Adipose tissue (tissue), 3 donors: Measurements from ENCODE around the gene TBC1D14. TPM values are rescaled to one million over a fixed set of nuclear protein-coding genes. Genes with fewer than 3 reads are reported as not detected.

ENCODE experiments used
- H3K27ac ChIP-seq: one replicate; pipeline ENCODE4 v1.5.1; 2013; ENCODE audit warnings: low read depth, low read length
- WGBS, 3 donors: extraction: QIAGEN DNeasy Blood & Tissue Kit; methylation state at CpG; one replicate each; pipeline ENCODE4 v1.1.7; 2013; 5-methylcytosine and 5-hydroxymethylcytosine counted together
- polyA plus RNA-seq, 3 donors: library from polyadenylated mRNA; stranded (reverse); fragments of 200-250 nt; gene quantifications; one replicate each; pipeline ENCODE4 v1.2.3, GENCODE V29; 2013
- donor health status: healthy with polysubstance abuse.
- donor health status: Bipolar disorder and iron deficiency.
- donor health status: healthy.

TBC1D14 gene, protein sequence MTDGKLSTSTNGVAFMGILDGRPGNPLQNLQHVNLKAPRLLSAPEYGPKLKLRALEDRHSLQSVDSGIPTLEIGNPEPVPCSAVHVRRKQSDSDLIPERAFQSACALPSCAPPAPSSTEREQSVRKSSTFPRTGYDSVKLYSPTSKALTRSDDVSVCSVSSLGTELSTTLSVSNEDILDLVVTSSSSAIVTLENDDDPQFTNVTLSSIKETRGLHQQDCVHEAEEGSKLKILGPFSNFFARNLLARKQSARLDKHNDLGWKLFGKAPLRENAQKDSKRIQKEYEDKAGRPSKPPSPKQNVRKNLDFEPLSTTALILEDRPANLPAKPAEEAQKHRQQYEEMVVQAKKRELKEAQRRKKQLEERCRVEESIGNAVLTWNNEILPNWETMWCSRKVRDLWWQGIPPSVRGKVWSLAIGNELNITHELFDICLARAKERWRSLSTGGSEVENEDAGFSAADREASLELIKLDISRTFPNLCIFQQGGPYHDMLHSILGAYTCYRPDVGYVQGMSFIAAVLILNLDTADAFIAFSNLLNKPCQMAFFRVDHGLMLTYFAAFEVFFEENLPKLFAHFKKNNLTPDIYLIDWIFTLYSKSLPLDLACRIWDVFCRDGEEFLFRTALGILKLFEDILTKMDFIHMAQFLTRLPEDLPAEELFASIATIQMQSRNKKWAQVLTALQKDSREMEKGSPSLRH
- polyA plus RNA-seq: 10 to 100 TPM; 12.2 to 22.9 (median 22.9) TPM

DNA sequence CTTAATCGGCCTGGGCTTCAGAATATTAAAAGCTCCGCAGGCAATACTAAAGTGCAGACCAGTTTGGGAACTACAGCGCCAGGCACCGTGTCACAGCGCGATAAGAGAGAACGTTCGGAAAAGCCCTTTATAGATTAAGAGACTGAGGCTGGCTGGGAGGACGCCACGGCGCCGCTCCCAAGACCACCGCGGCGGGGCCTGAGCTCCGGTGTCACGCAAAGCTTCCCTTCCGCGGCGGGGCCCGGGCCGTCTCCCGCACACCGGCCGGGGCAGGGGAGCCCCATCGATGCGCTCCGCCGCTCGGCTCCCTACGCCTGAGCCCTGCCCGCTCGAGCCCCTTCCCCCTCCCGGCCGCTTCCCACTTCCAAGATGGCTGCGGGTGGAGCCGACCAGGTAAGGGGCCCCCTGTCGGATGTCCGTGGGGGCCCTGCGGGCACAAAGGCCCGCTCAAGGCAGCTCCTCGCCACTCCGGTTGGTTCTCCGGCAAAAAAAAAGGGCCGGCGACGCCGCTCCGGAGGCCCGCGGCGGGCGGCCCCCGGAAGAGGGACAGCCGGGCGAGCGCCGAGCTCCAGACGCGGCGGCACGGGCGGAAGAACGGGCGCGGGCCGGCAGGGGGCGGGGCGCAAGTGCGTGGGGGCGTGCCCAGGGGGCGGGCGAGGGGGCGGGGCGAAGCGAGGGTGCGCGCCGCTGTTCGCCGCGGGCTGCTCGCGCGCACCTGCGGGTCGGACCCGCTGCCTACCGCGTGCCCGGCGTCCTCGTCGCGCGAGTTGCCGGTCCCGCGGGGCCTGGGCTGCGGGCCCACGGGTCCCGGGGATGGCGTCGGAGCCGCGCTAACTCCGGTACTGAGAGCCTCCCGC, at the start of gene TBC1D14:
TSS of gene TBC1D14 (plus strand) at position 714 of the 857 bp plus-strand sequence. CDS start 13,564 bp downstream, outside the sequence.
- peak within 1 kb of the TSS; percentile 90 for H3K27ac ChIP-seq

DNA sequence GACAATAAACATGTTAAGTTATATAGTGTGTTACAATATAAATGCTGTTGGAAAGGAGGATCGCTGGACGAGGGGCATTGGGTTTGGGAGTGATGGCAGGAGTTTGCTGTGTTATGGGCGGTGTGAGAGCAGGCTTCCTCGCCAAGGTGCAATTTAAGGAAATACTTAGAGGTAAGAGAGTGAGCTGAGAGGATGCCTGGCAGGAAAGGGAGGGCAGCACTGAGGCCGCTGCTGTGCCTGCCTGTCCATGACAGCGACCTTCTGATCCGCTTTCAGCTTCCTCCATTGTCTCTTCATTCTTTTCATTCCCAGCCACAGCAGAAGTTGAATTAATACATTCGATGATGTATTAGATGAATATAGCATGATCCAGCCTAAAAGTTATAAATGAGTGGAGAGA, 41.2 kb upstream of the TBC1D14 start:
- WGBS, 3 donors: 92 to 97% (median 96%) methylated on average over 8 of the region's 8 CpGs

More for the DNA sequence above, at the start of gene TBC1D14:
- 0% methylated on average over 74 to 108 of the region's 108 CpGs for WGBS, 3 donors

DNA sequence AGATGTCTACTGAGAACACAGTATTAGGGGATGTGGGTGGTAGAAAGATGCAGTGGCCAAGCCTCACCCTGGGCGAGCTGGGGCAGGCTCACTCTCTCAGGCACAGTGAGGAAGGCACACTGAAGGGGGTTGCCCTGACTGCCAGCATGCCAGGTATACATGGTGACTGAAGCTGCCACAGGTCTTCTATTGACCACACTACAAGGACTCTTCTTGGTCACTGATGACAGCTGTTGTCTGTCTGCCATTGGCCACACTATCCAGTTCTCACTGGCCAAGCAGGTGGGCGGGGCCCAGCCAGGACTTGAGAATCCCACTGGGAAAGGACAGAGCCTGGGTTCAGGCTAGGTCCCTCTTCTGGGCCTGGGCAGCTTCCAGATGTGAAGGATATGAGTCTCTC, 39.7 kb upstream of the TBC1D14 start:
- WGBS, 3 donors: 87 to 95% (median 88%) methylated on average over 2 of the region's 2 CpGs

More for the DNA sequence above, 41.2 kb upstream of the TBC1D14 start:
- no peak overlapping the region for H3K27ac ChIP-seq

DNA sequence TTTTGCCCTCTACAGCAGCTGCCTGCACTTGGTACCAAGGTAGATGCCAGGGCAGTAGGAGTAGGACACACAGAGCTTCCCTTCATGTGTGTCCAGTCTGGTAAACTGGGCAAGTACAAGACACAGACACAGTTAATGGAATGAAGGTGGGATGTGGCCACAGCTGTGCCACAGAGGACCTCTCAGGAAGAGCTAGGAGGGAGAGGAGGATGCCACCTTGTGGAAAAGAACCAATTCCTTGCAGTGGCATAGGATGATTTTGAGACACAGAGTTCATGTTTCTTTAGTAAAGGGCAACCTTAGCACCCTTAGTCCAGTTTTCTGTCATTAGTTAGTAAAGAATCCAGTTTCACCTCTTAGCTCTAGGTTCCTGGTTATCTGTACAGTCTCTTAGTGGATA, 36.3 kb upstream of the TBC1D14 start:
- H3K27ac ChIP-seq: no peak overlapping the region

More for the DNA sequence above, 39.7 kb upstream of the TBC1D14 start:
- no peak overlapping the region for H3K27ac ChIP-seq

DNA sequence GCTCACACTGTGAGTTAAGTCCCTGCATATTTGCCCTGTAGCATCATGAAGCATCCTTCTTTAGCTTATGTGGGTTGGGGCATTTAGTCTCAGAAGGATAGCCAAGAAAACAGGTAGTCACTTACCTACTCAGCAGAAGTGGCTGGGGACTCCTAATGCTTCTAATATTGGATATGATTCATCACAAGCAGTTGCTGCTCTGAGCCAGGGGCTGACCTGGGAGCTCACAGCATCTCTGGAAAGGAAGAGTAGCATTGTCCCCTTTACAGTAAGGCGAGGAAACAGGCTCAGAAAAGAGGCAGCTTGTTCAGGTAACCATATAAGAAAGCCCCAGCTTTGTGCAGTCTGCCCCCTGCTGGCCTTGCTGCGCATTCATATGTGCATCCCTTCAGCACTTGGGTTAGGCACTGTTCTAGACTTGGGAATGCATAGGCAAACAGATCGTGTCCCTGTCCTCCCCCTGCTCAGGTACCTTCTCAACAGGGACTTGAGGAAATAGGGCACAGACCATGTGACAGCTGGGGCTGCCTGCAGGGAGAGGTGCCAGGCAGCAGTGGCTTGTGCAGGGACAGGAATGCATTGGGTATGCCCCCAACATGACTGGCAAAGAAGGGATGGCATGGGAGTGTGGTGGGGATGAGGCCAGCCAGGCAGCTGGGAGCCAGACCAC, 35.7 kb upstream of the TBC1D14 start:
- WGBS, 3 donors: 51 to 66% (median 57%) methylated on average over 3 of the region's 3 CpGs
- H3K27ac ChIP-seq: no peak overlapping the region

DNA sequence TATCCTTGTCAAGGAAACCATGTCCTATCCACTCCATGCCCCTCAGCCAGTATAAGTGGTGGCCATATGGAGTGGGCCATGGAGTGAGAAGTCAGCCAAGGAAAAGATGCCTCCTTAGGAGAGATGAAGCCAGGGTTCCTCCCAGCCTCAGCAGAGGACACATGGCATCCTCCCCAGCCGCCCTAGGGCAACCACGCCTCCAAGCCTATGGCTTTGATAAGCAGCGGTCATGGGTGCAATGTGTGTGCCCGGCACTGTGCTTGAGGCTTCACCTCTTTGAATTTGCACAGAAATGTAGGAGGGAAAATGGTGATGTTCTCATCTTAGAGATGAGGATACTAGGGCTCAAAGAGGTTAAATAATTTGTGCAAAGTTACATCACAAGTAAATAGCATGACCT, 34.6 kb upstream of the TBC1D14 start:
- 94% methylated on average over 4 of the region's 4 CpGs for WGBS, 3 donors
- H3K27ac ChIP-seq: no peak overlapping the region

DNA sequence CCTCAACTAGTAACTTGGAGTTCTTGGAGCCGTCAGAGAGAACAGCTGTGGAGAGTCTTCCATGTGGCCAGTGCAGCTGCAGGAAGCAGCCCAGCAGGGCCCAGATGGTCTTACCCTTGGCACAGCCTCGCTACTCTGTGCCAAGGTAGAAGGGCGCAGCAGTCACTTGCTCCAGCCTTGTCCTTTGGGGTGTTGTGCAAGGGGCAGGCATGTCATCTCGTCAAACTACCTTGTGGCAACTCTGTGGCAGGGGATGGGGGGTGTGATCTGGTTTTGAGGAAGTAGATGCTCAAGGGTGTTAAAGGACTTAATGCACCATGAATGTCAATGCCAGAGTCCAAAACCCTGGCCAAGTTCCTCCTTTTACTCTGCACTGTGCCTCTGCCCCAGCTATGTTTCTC, 34.2 kb upstream of the TBC1D14 start:
- 42 to 76% (median 45%) methylated on average over 4 of the region's 4 CpGs for WGBS, 3 donors
- no peak overlapping the region for H3K27ac ChIP-seq

DNA sequence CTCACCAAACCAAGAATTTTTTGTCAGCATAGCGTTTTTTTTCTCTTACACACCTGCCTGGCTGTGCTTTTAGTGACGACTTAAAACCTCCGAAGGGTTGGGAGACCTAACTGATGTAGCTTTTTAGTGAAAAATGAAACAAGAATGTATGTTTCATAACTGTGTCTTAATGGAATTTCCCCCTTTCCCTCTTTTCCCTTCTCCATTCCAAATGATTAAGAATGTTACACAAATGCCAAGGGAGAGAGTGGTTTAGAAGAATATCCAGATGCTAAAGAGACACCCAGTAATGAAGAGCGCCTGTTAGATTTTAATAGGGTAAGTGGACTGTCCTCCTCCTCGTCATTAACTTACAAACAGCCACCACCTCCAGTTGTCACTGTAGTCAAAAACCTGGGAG, 33.2 kb upstream of the TBC1D14 start:
- H3K27ac ChIP-seq: no peak overlapping the region
- 79 to 88% (median 81%) methylated on average over 5 of the region's 5 CpGs for WGBS, 3 donors

DNA sequence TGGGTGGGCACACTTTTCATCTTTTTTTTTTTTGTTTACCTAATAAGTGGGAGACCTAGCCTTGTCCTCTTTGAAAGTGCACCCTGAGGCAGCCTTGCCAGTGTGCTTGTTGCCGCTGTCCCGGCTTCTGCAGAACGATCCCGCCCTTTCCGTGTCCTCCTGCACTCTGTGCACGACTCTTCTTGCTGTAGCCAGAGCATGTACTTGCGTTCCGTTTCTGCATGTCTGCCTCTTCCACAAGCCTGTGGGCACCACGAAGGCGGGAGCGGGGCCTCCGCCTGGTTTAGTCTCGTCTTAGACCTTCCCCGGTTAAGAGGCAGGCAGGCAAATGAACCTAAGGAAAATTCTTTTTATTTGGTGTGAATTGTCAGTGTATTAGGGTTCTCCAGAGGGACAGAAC, 32.6 kb upstream of the TBC1D14 start:
- no peak overlapping the region for H3K27ac ChIP-seq
- 95 to 96% (median 96%) methylated on average over 14 of the region's 14 CpGs for WGBS, 3 donors

DNA sequence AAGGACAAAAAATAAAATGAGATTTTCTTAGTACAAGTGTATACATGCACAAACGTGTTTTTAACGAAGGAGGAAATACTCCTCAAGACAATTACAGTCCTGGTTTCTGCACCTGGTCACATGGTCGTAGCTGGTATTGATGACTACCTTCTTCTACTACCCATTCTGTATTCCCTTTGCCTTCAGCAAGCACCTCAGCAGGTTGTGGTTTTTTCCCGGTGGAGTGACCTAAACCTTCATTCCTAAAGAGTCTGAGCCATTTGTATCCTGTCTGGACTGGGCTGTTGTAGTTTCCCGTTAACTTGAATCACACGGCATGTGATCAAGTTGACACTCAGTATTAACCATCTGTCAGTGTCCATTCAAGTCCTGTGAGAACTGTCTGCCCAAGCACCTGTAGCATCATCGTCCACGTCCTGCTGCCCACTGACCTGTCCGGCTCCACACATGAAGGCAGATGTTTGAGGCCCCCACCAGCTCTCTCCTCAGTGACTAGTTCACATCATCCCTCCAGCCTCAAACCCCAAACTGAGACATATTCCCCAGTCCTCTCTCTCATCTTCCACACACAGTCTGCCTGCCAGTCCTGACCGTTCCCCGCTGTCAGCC, 31.1 kb upstream of the TBC1D14 start:
- no peak overlapping the region for H3K27ac ChIP-seq
- WGBS, 3 donors: 76 to 81% (median 76%) methylated on average over 11 of the region's 11 CpGs

DNA sequence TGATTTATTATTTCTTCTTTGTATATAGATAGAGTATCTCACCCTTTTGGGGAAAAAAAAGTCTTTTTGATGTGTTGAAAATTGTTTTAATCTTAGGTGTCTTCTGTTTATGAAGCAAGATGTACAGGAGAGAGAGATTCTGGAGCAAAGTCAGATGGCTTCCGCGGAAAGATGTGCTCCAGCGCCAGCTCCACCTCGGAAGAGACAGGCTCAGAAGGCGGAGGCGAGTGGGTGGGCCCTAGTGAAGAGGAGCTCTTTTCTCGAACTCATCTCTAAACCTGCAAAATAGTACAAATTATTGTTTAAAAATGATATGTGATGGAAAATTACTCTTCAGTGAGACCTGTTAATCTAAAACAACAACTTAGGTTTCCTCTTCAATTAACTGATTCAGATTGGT, 28.9 kb upstream of the TBC1D14 start:
- WGBS, 3 donors: 92 to 94% (median 92%) methylated on average over 7 of the region's 7 CpGs
- no peak overlapping the region for H3K27ac ChIP-seq

DNA sequence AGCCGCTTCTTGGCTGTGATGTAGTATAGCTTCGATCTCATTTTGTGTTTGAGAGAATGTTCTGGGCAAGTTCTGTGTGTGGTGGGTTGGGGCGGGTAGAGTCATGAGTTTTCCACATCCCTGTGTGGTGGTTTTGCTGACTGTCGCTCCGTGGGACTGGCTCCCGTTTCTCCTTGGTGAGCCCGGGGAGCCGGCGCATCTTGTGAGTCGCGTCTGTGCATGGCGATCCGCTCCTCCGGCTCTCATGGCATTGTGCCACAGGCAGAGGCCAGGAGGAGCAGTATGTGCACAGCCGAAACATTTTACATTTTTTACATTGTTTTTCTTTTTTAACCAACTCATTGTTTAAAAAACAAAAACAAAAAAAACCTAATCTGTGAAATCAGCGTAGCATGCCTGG, 27.7 kb upstream of the TBC1D14 start:
- WGBS, 3 donors: 87 to 90% (median 90%) methylated on average over 16 of the region's 16 CpGs
- no peak overlapping the region for H3K27ac ChIP-seq

DNA sequence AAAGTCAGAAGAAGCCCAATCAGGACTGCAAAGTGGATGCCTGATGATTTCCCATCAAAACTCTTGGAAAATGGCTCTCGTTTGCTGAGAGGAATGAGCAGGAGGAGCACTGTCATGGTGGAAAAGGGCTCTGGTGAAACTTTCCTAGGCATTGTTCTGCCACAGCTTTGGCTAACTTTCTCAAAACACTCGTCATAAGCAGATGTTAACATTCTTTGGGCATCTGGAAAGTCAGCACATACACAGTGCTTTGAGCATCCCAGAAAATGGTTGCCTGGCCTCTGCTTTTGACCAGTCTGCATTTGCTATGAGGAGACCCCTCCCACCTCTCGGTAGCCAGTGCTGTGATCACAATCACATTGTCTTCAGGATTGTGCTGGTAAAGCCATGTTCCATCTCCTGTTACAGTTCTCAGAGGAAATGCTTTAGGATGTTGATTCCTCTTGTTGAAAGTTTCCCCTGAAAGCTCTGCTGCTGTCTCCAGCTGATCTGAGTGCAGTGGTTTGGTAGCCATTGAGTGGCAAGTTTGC, 25.2 kb upstream of the TBC1D14 start:
- 80 to 90% (median 86%) methylated on average over 3 of the region's 3 CpGs for WGBS, 3 donors
- H3K27ac ChIP-seq: no peak overlapping the region

DNA sequence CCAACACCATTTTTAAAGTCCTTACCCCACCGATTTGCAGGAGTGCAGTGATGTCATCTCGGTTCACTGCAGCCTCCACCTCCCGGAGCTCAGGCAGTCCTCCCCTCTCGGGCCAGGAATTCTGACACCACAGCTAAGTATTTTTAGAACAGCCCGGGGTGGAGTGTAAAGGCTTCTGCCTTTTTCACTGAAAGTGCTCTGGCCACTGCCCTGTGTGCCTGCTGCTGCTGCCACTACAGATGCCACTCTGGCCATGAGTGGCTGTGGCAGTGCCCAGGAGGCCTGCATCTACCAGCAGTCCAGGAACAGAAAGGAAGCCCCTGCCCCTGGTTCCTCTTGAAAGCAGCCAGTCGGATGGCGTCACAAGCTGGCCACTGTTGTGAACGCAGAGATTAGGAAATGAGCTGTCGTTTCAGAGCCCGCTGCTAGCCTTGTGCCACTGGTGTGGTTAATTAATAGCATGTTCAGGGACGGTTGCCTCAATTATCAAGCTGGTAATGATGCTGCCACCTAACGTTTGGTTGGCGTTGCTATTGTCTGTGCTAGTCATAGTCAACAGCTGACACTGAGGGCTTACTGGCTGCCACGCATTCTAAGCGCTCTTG, 23.6 kb upstream of the TBC1D14 start:
- no peak overlapping the region for H3K27ac ChIP-seq
- 31 to 38% (median 37%) methylated on average over 15 of the region's 15 CpGs for WGBS, 3 donors

DNA sequence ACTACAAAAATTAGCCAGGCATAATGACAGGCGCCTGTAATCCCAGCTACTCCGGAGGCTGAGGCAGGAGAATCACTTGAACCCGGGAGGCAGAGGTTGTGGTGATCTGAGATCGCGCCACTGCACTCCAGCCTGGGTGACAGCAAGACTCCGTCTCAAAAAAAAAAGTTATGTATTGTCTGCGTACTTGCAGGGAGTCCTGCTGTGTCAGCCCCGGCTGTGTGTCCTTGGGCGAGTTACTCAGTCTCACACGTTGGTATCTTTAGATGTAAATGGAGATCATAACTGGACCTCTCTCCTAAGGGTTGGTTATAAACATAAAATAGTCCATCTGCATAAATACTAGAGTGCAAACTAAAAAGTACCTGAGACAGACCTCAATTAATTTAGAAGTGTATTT, 22.7 kb upstream of the TBC1D14 start:
- 64 to 84% (median 75%) methylated on average over 10 of the region's 10 CpGs for WGBS, 3 donors
- H3K27ac ChIP-seq: no peak overlapping the region

DNA sequence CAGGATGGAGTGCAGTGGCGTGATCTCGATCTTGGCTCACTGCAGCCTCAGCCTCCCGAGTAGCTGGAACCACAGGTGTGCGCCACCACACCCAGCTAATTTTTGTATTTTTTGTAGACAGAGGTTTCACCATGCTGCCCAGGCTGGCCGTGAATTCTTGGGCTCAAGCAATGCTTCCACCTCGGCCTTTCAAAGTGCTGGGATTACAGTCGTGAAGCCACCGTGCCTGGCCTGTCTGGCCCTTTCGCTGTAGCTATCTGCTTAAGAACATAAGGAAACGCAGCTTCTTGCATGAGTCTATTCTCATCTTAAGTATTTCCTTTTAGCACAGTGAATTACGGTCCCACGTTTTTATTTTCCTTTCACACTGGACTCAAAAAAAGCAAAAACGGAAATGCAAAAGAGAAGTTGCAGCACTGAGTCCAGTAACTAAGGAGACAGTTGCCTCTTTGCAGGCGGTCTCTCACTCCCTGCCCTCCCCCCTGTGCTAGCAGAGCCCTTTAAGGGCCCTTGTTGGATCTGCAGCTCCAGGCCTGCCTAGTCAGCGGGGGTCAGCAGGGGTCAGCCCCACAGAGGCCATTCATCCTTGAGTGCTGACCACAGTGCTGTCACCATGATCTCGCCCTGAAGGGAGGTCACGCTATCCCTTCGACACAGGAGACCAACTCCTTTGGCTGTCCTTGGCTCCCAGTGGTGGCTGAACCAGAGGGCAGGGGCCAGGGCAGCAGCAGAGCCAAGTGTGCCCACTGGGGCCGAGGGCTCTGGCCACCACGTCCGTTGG, 21.8 kb upstream of the TBC1D14 start:
- peak overlapping the region; percentile 10 for H3K27ac ChIP-seq
- WGBS, 3 donors: 45 to 70% (median 49%) methylated on average over 19 to 21 of the region's 21 CpGs
